Vagina (tissue), 2 donors: ENCODE results near the gene MTX1. TPM values are rescaled to one million over a fixed set of nuclear protein-coding genes. Genes with fewer than 3 reads are reported as not detected.
"Not testable (repeated sequence)": the region's sequence is repeated elsewhere in the genome, so short reads cannot be mapped to it uniquely, and the experiment has no call there.

Source experiments
- DNase-seq, 2 donors: peaks; one replicate each; pipeline ENCODE4 v3.0.0-alpha.2; 2017; ENCODE audit errors: extremely low spot score in 2 of 2
- H3K27ac ChIP-seq: fragments of 200-600 bp; sonication (generic); one replicate; pipeline ENCODE4 v1.5.1; 2019
- H3K27me3 ChIP-seq: fragments of 200-600 bp; sonication (generic); one replicate; pipeline ENCODE4 v1.5.1; 2019
- H3K36me3 ChIP-seq, 2 donors: fragments of 200-600 bp; sonication (generic); one replicate each; pipeline ENCODE4 v1.5.1; 2017 to 2019
- H3K4me1 ChIP-seq: fragments of 200-600 bp; sonication (generic); one replicate; pipeline ENCODE4 v1.5.1; 2019
- H3K4me3 ChIP-seq, 2 donors: fragments of 200-600 bp; sonication (generic); 1 replicate in 1 of 2; 2 replicates in 1 of 2; pipeline ENCODE4 v1.5.1; 2016 to 2019
- H3K9me3 ChIP-seq: fragments of 200-600 bp; sonication (generic); one replicate; pipeline ENCODE4 v1.5.1; 2019
- CTCF ChIP-seq, 3 experiments: fragments of 450-650 bp in 2 of 3; fragments of 200-600 bp in 1 of 3; sonication (generic) in 1 of 3; IDR thresholded peaks; one replicate each; pipeline ENCODE4 v1.5.1; 2017 to 2019; ENCODE audit warnings: antibody characterized with exemption in 3 of 3, mild to moderate bottlenecking in 2 of 3, moderate library complexity in 2 of 3
- POLR2A ChIP-seq, 2 donors: fragments of 450-650 bp; IDR thresholded peaks; one replicate each; pipeline ENCODE4 v1.6.1; 2017; ENCODE audit warnings: antibody characterized with exemption in 2 of 2, mild to moderate bottlenecking in 2 of 2, moderate library complexity in 2 of 2
- POLR2AphosphoS5 ChIP-seq, 2 donors: sonication (generic); formaldehyde crosslinking; IDR thresholded peaks; one replicate each; pipeline ENCODE4 v1.9.0; 2017; ENCODE audit warnings: antibody characterized with exemption in 2 of 2, mild to moderate bottlenecking in 2 of 2, low read depth in 1 of 2; ENCODE audit not compliant: insufficient read depth in 1 of 2
- intact Hi-C: fragments of 100-400 bp; cut with DNase I; formaldehyde crosslinking; loops from one replicate; pipeline ENCODE4 v1.15.1; 2023
- total RNA-seq: library from RNA; depleted of rRNA; stranded (reverse); fragments of >200 nt; gene quantifications from one replicate; pipeline ENCODE4 v1.2.3, GENCODE V29; 2016

The MTX1 gene
- total RNA-seq, 1 donor from 2014 or later: 29.5 TPM

- no peak overlapping the region for H3K4me3 ChIP-seq
- no peaks in the 10 kb centered on the region for H3K27me3 ChIP-seq
- H3K4me1 ChIP-seq: peaks cover 38% of the 10 kb centered on the region
- no peak for DNase-seq
- TF ChIP-seq CTCF (IDR thresholded peaks at IDR 0.05) (no peak), POLR2A (IDR thresholded peaks at IDR 0.05) (no peak), POLR2AphosphoS5 (IDR thresholded peaks at IDR 0.05; ENCODE audit: insufficient read depth in 1 of 2, low read depth in 1 of 2) (no peak)
- H3K36me3 ChIP-seq: no peaks in the 10 kb centered on the region
- H3K27ac ChIP-seq: no peak overlapping the region
- no peaks in the 10 kb centered on the region for H3K9me3 ChIP-seq
- intact Hi-C loops: no loop called here
These were observed 2.0 kb downstream of the MTX1 start for GRCh38 chr1:155210314-155211104.

GRCh38 chr1:155211381-155212050 is 3.0 kb downstream of the MTX1 start:
- DNase-seq, intact Hi-C loops, H3K27me3 ChIP-seq, H3K36me3 ChIP-seq, H3K27ac ChIP-seq, H3K9me3 ChIP-seq, H3K4me3 ChIP-seq: not testable (repeated sequence)
- peaks cover 31% of the 10 kb centered on the region for H3K4me1 ChIP-seq

- peaks cover 26% of the 10 kb centered on the region for H3K4me1 ChIP-seq
- intact Hi-C loops, DNase-seq, H3K27me3 ChIP-seq, H3K36me3 ChIP-seq, H3K4me3 ChIP-seq, H3K9me3 ChIP-seq, H3K27ac ChIP-seq: not testable (repeated sequence)
These were observed 3.6 kb downstream of the MTX1 start for GRCh38 chr1:155212051-155212440.

- peaks cover 11% of the 10 kb centered on the region for H3K4me1 ChIP-seq
These were observed 6.2 kb downstream of the MTX1 start for GRCh38 chr1:155214702-155215101.

GRCh38 chr1:155218854-155219591 is 10.5 kb downstream of the MTX1 start:
- H3K4me1 ChIP-seq: peaks cover 10% of the 10 kb centered on the region
- H3K36me3 ChIP-seq: no peaks in the 10 kb centered on the region
- peak overlapping the region; percentile 16 to 18 for H3K4me3 ChIP-seq
- H3K27ac ChIP-seq: peak overlapping the region; percentile 27
- no peaks in the 10 kb centered on the region for H3K27me3 ChIP-seq
- H3K9me3 ChIP-seq: no peaks in the 10 kb centered on the region
- no peak for DNase-seq
- intact Hi-C loops: no loop called here
- peak in 1 of 2 donors; percentile 60 for TF ChIP-seq POLR2AphosphoS5 (IDR thresholded peaks at IDR 0.05; ENCODE audit: insufficient read depth in 1 of 2, low read depth in 1 of 2)
- TF ChIP-seq CTCF (IDR thresholded peaks at IDR 0.05): no peak
- no peak for TF ChIP-seq POLR2A (IDR thresholded peaks at IDR 0.05)

More at GRCh38 chr1:155214702-155215101, 6.2 kb downstream of the MTX1 start:
- H3K27ac ChIP-seq, H3K4me3 ChIP-seq, intact Hi-C loops, H3K9me3 ChIP-seq, H3K27me3 ChIP-seq, H3K36me3 ChIP-seq, DNase-seq: not testable (repeated sequence)

- Histone ChIP-seq H3K27ac (peak overlapping the region; percentile 27), H3K9me3 (no peaks in the 10 kb centered on the region), H3K4me3 (peak overlapping the region; percentile 16 to 18), H3K27me3 (no peaks in the 10 kb centered on the region), H3K36me3 (no peaks in the 10 kb centered on the region), H3K4me1 (peaks cover 10% of the 10 kb centered on the region)
- intact Hi-C loops: no loop called here
- no peak for DNase-seq
- TF ChIP-seq POLR2A (IDR thresholded peaks at IDR 0.05) (no peak), CTCF (IDR thresholded peaks at IDR 0.05) (no peak), POLR2AphosphoS5 (IDR thresholded peaks at IDR 0.05; ENCODE audit: insufficient read depth in 1 of 2, low read depth in 1 of 2) (no peak)
These were observed 11.1 kb downstream of the MTX1 start for GRCh38 chr1:155219592-155220031.

GRCh38 chr1:155220211-155220965 is 11.9 kb downstream of the MTX1 start:
- peaks cover 17% of the 10 kb centered on the region for H3K4me1 ChIP-seq
- H3K36me3 ChIP-seq, H3K4me3 ChIP-seq, intact Hi-C loops, H3K27me3 ChIP-seq, H3K9me3 ChIP-seq, H3K27ac ChIP-seq, DNase-seq: not testable (repeated sequence)
